ENCODE results near the gene MDC1. TPM values are rescaled to one million over a fixed set of nuclear protein-coding genes. Genes with fewer than 3 reads are reported as not detected.
A peak's percentile ranks its signal among the peaks of the same experiment; 100 is the strongest.
"Not testable (repeated sequence)": the region's sequence is repeated elsewhere in the genome, so short reads cannot be mapped to it uniquely, and the experiment has no call there.

The MDC1 gene
- total RNA-seq, 2 donors from 2014 or later = 37.4 to 46.5 TPM

- H3K9me3 ChIP-seq (ENCODE audit: control insufficient read depth, low read length, poor library complexity, severe bottlenecking) = no peaks in the 10 kb centered on the region
- Mint-ChIP-seq H3K27me3 (no peaks in the 10 kb centered on the region), H3K4me1 (peaks cover 45% of the 10 kb centered on the region), H3K36me3 (ENCODE audit: low read depth) (peaks cover 37% of the 10 kb centered on the region), H3K4me3 (peak overlapping the region; percentile 100), H3K27ac (peak overlapping the region; percentile 97)
- peak; percentile 73 to 82 (median 77) for DNase-seq
- ATAC-seq = peak; percentile 77
Observed at GRCh38 chr6:30682143-30683117, 34.7 kb downstream of the MDC1 start.

DNA sequence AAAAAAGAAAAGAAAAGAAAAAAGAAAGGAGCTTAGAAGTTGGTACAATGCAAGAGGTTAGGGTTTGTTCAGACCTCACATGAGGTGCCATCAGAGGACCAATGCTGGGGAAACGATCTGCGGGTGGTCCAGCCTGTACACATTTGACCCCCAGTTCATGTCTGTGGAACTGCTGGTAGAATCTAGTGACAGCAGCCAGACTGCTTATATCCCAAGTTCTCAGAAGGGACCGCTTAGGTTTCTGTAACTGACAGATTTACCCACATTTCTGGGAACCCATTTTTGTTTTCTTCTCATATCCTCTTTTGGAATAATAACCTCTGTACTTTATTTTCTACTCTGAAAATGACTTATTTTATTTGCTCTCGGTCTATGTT lies 35.3 kb downstream of the MDC1 start:
- ATAC-seq = no peak
- H3K4me1 Mint-ChIP-seq = peaks cover 45% of the 10 kb centered on the region

GRCh38 chr6:30679765-30680535 lies 37.1 kb downstream of the MDC1 start:
- no peaks in the 10 kb centered on the region for H3K9me3 ChIP-seq (ENCODE audit: control insufficient read depth, low read length, poor library complexity, severe bottlenecking)
- Mint-ChIP-seq H3K27ac (peak overlapping the region; percentile 97), H3K4me3 (peak overlapping the region; percentile 100), H3K4me1 (peaks cover 44% of the 10 kb centered on the region), H3K36me3 (ENCODE audit: low read depth) (peaks cover 29% of the 10 kb centered on the region), H3K27me3 (no peaks in the 10 kb centered on the region)
- ATAC-seq (no peak), DNase-seq (no peak)

More for the DNA sequence above, 35.3 kb downstream of the MDC1 start:
- Mint-ChIP-seq H3K27ac (peak overlapping the region; percentile 97), H3K27me3 (no peaks in the 10 kb centered on the region), H3K36me3 (ENCODE audit: low read depth) (peaks cover 37% of the 10 kb centered on the region), H3K4me3 (peak overlapping the region; percentile 100)
- H3K9me3 ChIP-seq (ENCODE audit: control insufficient read depth, low read length, poor library complexity, severe bottlenecking) = no peaks in the 10 kb centered on the region
- DNase-seq = no peak

GRCh38 chr6:30678964-30679726 lies 37.9 kb downstream of the MDC1 start:
- Mint-ChIP-seq H3K27ac (peak overlapping the region; percentile 97), H3K4me3 (peak overlapping the region; percentile 100), H3K36me3 (ENCODE audit: low read depth) (peaks cover 24% of the 10 kb centered on the region), H3K27me3 (no peaks in the 10 kb centered on the region), H3K4me1 (peaks cover 41% of the 10 kb centered on the region)
- ATAC-seq (peak; percentile 46), DNase-seq (peak; percentile 85 to 97 (median 90))
- no peaks in the 10 kb centered on the region for H3K9me3 ChIP-seq (ENCODE audit: control insufficient read depth, low read length, poor library complexity, severe bottlenecking)

DNA sequence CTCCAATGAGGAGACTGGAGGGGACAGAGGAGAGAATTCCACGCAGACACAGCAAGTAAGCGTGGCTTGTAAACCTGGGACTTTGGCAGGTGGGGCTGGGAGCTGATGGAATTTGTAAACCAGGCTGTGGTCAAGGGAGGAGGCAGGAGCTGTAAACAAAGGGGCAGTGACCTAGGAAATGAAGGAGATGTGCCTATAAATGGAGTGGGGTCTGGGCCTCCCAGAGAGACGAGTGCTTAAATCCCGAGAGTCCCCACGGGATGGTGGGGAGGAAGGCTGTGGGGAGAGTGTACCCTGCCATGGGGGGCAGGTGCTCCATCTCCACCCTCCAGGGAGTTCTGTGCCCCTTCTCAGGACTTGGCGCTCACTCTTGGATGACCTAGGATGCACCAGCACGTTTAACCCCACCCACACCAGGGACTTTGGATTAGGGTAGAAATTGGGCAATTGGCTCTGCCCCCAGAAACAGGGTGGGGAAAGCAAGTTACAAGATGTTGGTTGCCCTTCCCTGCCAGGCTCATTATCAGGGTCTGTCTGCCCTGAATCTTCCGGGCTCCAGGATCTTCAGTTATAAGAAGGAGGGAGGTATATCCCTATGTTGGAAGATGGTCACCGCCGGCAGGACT lies 40.3 kb downstream of the MDC1 start:
- H3K36me3 Mint-ChIP-seq (ENCODE audit: low read depth) = peaks cover 13% of the 10 kb centered on the region

DNA sequence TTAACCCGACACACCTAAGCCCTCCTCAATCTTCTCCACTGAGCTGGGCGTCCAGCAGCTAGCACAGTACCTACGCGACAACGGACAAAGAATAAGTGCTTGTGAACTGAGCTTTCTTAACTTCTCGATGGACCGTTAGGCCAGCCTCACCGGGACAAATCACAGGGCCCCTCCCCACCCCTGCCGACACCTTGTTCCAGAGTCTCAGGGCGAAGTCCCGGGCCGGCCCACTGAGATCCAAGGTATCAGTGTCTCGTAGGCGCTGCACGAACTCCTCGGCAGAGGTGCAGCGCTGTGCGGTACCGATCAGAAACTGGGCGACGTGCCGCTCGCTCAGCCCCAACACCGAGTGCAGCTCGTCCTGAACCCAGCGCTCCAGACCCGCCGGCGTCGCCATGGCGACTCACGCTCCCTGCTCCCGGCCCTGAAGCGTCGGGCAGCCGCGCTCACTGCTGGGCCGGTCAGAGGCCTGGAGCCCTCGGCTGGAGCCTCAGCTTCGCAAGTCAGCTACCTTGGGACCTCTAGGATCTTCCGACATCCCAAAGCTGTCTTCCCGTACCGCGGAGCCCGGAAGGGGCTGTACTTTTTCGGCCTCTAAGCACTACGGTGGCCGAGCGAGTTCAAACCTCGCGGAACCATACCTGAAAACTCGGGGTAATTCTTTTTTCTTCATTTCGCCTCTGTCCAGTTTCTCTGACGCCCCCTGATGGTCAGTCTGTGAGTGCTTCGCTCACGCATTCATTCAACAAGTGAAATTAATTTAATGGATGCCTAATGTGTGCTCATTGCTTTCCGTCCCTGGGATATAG lies 44.4 kb downstream of the MDC1 start, which contains the start of gene DHX16:
Gene DHX16 (minus strand): TSS at position 562 of the 809 bp plus-strand sequence. CDS start 165 bp downstream, at position 397.
- H3K9me3 ChIP-seq (ENCODE audit: control insufficient read depth, low read length, poor library complexity, severe bottlenecking) = no peaks in the 10 kb centered on the region
- Mint-ChIP-seq H3K36me3 (ENCODE audit: low read depth) (peaks cover 14% of the 10 kb centered on the region), H3K4me1 (peaks cover 32% of the 10 kb centered on the region), H3K27ac (peak within 1 kb of the TSS; percentile 95), H3K27me3 (no peaks in the 10 kb centered on the region), H3K4me3 (peak within 1 kb of the TSS; percentile 94)
- ATAC-seq = peak; percentile 84
- peak; percentile 73 to 81 (median 79) for DNase-seq

More for the DNA sequence above, 40.3 kb downstream of the MDC1 start:
- Mint-ChIP-seq H3K27me3 (no peaks in the 10 kb centered on the region), H3K4me1 (peaks cover 35% of the 10 kb centered on the region), H3K4me3 (no peak overlapping the region), H3K27ac (peak overlapping the region; percentile 82)
- ATAC-seq (no peak), DNase-seq (no peak)
- no peaks in the 10 kb centered on the region for H3K9me3 ChIP-seq (ENCODE audit: control insufficient read depth, low read length, poor library complexity, severe bottlenecking)

DNA sequence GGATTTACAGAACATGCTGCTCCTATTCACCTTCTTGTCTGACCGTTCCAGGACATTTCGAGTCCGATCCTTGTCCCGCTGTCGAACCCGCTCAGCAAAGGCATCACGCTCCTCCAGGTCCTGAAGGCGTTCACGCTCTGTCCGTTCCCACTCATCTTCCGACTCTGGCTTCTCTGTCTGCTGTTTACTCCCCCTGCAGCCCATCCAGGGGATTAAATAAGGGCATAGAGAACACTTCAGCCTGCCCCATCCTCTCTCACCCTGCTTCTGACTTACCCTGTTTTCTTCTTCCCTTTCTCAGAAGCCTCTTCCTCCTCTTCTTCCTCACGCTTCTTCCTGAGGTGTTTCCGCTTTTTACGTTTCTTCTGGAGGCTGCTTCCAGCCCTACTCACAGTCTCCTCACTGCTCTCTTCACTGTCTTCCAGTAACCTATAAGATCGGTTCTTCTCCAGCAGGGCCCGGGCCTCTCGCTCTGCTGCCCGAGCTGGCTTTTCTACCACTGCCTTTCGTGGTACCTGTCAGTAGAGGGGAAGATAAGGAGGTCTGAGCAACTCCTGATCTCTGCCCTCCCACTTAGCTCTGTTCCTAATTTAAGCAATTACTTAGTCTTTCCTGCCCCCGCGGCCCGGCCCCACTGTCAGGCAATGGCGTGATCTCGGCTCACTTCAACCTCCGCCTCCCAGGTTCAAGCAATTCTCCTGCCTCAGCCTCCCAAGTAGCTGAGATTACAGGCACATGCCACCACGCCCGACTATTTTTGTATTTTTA lies 46.1 kb downstream of the MDC1 start:
- Mint-ChIP-seq H3K27ac (no peak overlapping the region), H3K27me3 (no peaks in the 10 kb centered on the region), H3K4me1 (peaks cover 26% of the 10 kb centered on the region), H3K4me3 (peak overlapping the region; percentile 79), H3K36me3 (ENCODE audit: low read depth) (peaks cover 7% of the 10 kb centered on the region)
- DNase-seq (no peak), ATAC-seq (no peak)
- no peaks in the 10 kb centered on the region for H3K9me3 ChIP-seq (ENCODE audit: control insufficient read depth, low read length, poor library complexity, severe bottlenecking)

DNA sequence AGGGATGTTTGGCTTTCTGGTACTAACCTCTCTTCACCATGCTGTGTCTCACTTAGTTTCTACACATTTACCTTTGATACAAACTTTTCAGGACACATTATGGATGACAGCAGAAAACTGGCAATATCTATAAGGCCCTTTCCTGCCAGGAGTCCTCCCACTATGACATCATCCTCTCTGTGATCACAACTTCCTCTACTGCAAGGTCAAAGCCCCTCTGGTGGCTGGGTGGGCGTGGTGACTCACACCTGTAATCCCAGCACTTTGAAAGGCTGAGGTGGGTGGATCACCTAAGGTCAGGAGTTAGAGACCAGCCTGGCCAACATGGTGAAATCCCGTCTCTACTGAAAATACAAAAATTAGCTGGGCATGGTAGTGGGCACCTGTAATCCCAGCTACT lies 50.8 kb downstream of the MDC1 start:
- H3K27ac Mint-ChIP-seq; H3K27me3 Mint-ChIP-seq; H3K9me3 ChIP-seq (ENCODE audit: control insufficient read depth, low read length, poor library complexity, severe bottlenecking); DNase-seq; ATAC-seq; H3K4me3 Mint-ChIP-seq: not testable (repeated sequence)
- H3K36me3 Mint-ChIP-seq (ENCODE audit: low read depth) = peaks cover 12% of the 10 kb centered on the region
- H3K4me1 Mint-ChIP-seq = peaks cover 14% of the 10 kb centered on the region

DNA sequence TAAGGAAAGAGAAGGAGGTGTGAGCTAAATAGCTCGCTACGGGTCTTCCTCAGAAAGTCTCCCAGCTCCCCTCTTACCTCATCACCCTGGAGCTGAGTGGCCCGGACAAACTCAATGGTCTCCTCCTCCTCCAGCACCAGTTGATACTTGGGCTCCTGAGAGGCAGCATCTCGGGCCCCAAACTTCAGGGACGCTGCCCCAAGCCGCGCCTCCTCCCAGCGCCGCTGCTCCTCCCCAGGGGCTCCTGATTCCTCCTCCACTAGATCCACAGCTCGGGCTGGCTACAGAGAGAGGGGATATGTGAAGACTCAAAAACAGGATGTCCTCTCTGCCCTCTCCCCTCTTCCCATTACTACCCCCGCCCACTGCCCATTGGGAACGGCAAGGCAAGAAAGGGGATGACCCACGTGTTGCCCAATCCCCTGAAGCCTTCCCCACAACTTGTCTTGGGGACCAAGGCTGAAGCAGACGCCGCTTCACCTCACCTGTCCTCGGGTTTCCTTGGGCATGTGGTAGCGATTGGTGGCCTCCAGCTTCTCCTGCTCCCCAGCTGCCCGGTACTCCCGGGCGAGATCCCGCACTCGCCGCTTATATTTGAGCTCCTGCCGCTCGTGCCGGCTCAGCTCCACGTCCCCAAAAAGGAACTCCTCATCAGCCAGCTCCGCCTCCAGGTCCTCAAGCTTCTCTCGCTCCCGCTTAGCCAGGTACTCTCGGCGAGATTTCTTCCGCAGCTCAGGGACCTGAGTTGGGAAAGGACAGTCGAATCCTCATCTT lies 51.9 kb downstream of the MDC1 start:
- DNase-seq = no peak
- Mint-ChIP-seq H3K36me3 (ENCODE audit: low read depth) (peaks cover 7% of the 10 kb centered on the region), H3K4me3 (no peak overlapping the region), H3K27me3 (no peaks in the 10 kb centered on the region), H3K27ac (no peak overlapping the region), H3K4me1 (peaks cover 6% of the 10 kb centered on the region)
- H3K9me3 ChIP-seq (ENCODE audit: control insufficient read depth, low read length, poor library complexity, severe bottlenecking) = no peaks in the 10 kb centered on the region
- ATAC-seq = no peak

DNA sequence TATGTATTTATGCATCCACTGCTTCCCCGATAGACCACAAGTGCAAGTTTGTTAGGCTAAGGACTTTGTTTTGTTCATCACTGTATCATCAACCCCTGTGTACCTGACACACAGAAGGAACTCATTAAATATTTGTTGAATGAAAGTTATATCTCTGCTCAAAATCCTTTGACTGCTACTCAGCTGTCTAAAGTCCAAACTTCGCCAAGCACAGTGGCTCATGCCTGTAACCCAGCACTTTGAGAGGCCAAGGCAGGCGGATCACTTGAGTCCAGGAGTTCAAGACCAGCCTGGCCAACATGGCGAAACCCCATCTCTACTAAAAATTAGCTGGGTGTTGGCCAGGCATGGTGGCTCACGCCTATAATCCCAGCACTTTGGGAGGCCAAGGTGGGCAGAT lies 59.2 kb downstream of the MDC1 start:
- H3K9me3 ChIP-seq (ENCODE audit: control insufficient read depth, low read length, poor library complexity, severe bottlenecking); H3K4me3 Mint-ChIP-seq; H3K27me3 Mint-ChIP-seq; DNase-seq; ATAC-seq: not testable (repeated sequence)
- peaks cover 13% of the 10 kb centered on the region for H3K36me3 Mint-ChIP-seq (ENCODE audit: low read depth)
- H3K27ac Mint-ChIP-seq = peak overlapping the region; percentile 27
- peaks cover 12% of the 10 kb centered on the region for H3K4me1 Mint-ChIP-seq

DNA sequence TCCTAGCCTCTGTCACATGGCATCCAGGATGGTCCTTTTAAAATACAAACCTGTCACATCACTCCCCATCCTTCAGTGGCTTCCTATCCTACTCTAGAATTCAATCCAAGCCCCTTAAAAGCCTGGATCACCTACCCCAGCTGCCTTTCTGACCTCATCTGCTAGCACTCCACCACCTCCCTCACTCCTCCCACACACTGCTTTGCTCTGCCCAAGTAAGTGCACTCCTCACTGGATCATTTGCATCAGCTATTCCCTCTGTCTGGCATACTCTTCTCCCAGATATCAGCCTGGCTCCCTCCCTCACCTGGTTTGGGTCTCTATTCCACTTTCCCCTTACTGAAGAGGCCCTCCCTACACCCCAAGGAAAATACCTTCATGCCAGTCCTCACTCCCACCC lies 59.6 kb downstream of the MDC1 start:
- peak overlapping the region; percentile 28 for H3K4me3 Mint-ChIP-seq
- no peaks in the 10 kb centered on the region for H3K9me3 ChIP-seq (ENCODE audit: control insufficient read depth, low read length, poor library complexity, severe bottlenecking)
- no peaks in the 10 kb centered on the region for H3K27me3 Mint-ChIP-seq
- peak overlapping the region; percentile 27 for H3K27ac Mint-ChIP-seq
- H3K4me1 Mint-ChIP-seq = peaks cover 12% of the 10 kb centered on the region
- no peak for ATAC-seq
- DNase-seq = no peak
- H3K36me3 Mint-ChIP-seq (ENCODE audit: low read depth) = peaks cover 11% of the 10 kb centered on the region

Data from T-helper 17 cell (primary cell).